Peyer's patch (tissue), 4 donors: ENCODE results near the gene SPATA2L. TPM values are rescaled to one million over a fixed set of nuclear protein-coding genes. Genes with fewer than 3 reads are reported as not detected.

Source experiments
- DNase-seq, 3 donors: peaks; one replicate each; pipeline ENCODE4 v3.0.0-alpha.2; 2017 to 2019
- H3K27ac ChIP-seq, 4 donors: fragments of 200-600 bp; sonication (generic); one replicate each; pipeline ENCODE4 v1.5.1; 2016 to 2019
- H3K27me3 ChIP-seq, 2 donors: fragments of 200-600 bp; sonication (generic); one replicate each; pipeline ENCODE4 v1.5.1; 2019
- H3K36me3 ChIP-seq, 3 donors: fragments of 200-600 bp; sonication (generic); one replicate each; pipeline ENCODE4 v1.5.1; 2016 to 2019
- H3K4me1 ChIP-seq, 4 donors: fragments of 200-600 bp; sonication (generic); one replicate each; pipeline ENCODE4 v1.5.1; 2016 to 2019
- H3K4me3 ChIP-seq, 4 donors: fragments of 200-600 bp; sonication (generic); 1 replicate in 3 of 4; 2 replicates in 1 of 4; pipeline ENCODE4 v1.5.1; 2016 to 2019; ENCODE audit warnings: mild to moderate bottlenecking in 1 of 4
- H3K9me3 ChIP-seq, 4 donors: fragments of 200-600 bp; sonication (generic); one replicate each; pipeline ENCODE4 v1.5.1; 2016 to 2019; ENCODE audit warnings: mild to moderate bottlenecking in 1 of 4
- POLR2A ChIP-seq, 2 donors: fragments of 450-650 bp; IDR thresholded peaks; one replicate each; pipeline ENCODE4 v1.5.1; 2017; ENCODE audit warnings: antibody characterized with exemption in 2 of 2, mild to moderate bottlenecking in 2 of 2, moderate library complexity in 2 of 2
- total RNA-seq, 4 donors: library from RNA; depleted of rRNA; stranded (reverse); fragments of >200 nt; gene quantifications; one replicate each; pipeline ENCODE4 v1.1.0, GENCODE V29; 2016
- TF ChIP-seq, protein P1 (sequence below), 6 experiments: fragments of 450-650 bp in 4 of 6; fragments of 200-600 bp in 2 of 6; sonication (generic) in 1 of 6; IDR thresholded peaks; one replicate each; pipeline ENCODE4 v1.5.1; 2017 to 2019; ENCODE audit warnings: antibody characterized with exemption in 6 of 6, mild to moderate bottlenecking in 3 of 6, moderate library complexity in 1 of 6

Gene SPATA2L
- total RNA-seq, 4 donors from 2014 or later = 19.0 to 44.7 (median 36.7) TPM

DNA sequence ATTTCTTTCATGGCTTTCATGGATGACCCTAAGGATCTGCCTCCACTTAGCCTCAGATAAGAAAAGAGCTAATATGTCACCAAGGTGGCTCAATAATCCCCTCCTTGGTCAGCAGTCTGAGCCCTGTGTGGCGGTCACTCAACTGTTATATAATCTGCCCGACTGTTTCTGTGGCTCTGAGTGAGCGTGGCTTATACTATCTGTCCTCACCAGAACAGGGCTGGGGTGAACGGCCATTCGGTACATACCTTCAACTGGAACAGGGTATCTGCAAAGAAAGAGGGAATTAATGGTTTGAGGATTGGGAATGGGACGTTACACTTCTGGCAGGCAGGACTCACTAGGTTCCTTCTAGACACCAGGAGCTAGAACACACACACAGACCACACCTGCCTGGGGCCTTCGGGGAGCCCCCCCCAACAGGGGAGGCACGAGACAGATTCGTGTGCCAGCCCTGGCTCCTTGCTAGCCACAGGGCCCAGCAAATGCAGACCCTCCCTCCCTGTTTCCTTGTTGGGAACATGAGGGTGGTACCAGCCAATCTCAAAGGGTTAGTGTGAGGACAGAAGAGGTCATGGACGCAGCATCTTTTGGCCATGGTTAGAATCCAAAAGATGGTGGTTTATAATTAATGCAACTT lies 47.7 kb downstream of the SPATA2L start:
- peaks cover 4 to 25% (median 10%) of the 10 kb centered on the region in 4 donors for H3K4me1 ChIP-seq
- DNase-seq = no peak
- H3K9me3 ChIP-seq = no peaks in the 10 kb centered on the region
- TF ChIP-seq POLR2A (IDR thresholded peaks at IDR 0.05) = no peak
- TF ChIP-seq, protein P1, sequence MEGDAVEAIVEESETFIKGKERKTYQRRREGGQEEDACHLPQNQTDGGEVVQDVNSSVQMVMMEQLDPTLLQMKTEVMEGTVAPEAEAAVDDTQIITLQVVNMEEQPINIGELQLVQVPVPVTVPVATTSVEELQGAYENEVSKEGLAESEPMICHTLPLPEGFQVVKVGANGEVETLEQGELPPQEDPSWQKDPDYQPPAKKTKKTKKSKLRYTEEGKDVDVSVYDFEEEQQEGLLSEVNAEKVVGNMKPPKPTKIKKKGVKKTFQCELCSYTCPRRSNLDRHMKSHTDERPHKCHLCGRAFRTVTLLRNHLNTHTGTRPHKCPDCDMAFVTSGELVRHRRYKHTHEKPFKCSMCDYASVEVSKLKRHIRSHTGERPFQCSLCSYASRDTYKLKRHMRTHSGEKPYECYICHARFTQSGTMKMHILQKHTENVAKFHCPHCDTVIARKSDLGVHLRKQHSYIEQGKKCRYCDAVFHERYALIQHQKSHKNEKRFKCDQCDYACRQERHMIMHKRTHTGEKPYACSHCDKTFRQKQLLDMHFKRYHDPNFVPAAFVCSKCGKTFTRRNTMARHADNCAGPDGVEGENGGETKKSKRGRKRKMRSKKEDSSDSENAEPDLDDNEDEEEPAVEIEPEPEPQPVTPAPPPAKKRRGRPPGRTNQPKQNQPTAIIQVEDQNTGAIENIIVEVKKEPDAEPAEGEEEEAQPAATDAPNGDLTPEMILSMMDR (IDR thresholded peaks at IDR 0.05) = no peak
- H3K27ac ChIP-seq = no peak overlapping the region
- no peaks in the 10 kb centered on the region for H3K27me3 ChIP-seq
- no peak overlapping the region for H3K4me3 ChIP-seq
- peaks cover 0 to 50% (median 0%) of the 10 kb centered on the region in 3 donors for H3K36me3 ChIP-seq

DNA sequence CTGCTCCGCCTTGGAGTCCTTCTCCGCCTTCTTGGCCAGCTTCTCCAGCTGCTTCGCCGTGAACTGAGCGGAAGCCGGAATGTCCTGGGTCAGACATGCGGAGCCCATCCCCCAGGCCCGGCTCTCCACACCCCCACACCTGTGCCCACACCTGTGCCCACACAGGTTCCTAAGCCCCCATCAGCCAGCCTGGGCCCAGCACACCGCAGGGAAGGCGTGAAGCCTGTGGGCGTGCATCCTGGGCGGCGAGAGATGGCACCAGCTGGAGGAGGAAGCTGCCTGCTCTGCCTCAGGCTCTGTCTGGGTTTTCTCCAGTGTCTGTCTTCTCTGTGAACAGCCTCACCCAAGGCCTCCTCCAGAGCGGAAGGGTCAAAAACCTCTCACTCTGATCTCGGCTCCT lies 49.9 kb downstream of the SPATA2L start:
- no peak overlapping the region for H3K4me3 ChIP-seq
- no peaks in the 10 kb centered on the region for H3K27me3 ChIP-seq
- H3K27ac ChIP-seq = no peak overlapping the region
- H3K36me3 ChIP-seq = peaks cover 0 to 60% (median 0%) of the 10 kb centered on the region in 3 donors
- H3K4me1 ChIP-seq = peaks cover 2 to 15% (median 5%) of the 10 kb centered on the region in 4 donors
- no peaks in the 10 kb centered on the region for H3K9me3 ChIP-seq
- no peak for TF ChIP-seq POLR2A (IDR thresholded peaks at IDR 0.05)
- TF ChIP-seq, protein P1 (IDR thresholded peaks at IDR 0.05) = no peak
- DNase-seq = no peak

DNA sequence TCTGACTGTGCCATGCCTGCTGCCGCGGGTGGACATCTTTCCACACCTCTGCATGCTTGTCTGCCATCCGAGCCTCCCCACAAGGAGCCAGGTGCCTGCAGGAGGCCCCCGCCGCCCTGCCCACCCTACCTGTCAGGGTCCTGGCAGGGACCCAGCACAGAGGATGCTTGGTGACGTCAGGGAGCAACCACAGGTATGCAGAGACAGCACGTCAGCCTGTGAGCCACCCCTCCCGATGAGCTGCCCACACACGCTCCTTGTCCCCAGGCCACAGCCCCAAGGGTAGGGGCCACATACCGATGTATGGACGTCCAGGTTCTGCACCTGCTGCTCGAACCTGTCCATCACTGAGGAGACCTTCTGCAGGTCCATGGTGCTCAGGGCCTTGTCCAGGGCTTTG lies 54.6 kb downstream of the SPATA2L start:
- Histone ChIP-seq H3K9me3 (no peaks in the 10 kb centered on the region), H3K4me1 (no peaks in the 10 kb centered on the region), H3K27ac (no peak overlapping the region), H3K4me3 (no peak overlapping the region), H3K27me3 (no peaks in the 10 kb centered on the region), H3K36me3 (peaks cover 0 to 65% (median 0%) of the 10 kb centered on the region in 3 donors)
- DNase-seq = no peak
- TF ChIP-seq POLR2A (IDR thresholded peaks at IDR 0.05) = no peak
- TF ChIP-seq, protein P1 (IDR thresholded peaks at IDR 0.05) = no peak

Other genes with a start within 250 kb of the SPATA2L start
- gene ANKRD11, start 211.1 kb downstream of the SPATA2L start, total RNA-seq = 100 to 1,000 TPM; 177 to 227 (median 211) TPM
- 100 to 1,000 TPM; 242 to 461 (median 378) TPM for gene SPG7, start 193.3 kb downstream of the SPATA2L start, total RNA-seq
- gene RPL13, start 141.0 kb downstream of the SPATA2L start, total RNA-seq = 1,000 to 10,000 TPM; 1,597 to 3,276 (median 2,603) TPM
- 10 to 100 TPM in 3 of 4 donors, 1 to 10 TPM in 1; 7.4 to 48.7 (median 13.5) TPM for gene CPNE7, start 125.9 kb downstream of the SPATA2L start, total RNA-seq
- gene DPEP1, start 88.1 kb downstream of the SPATA2L start, total RNA-seq = 1,000 to 10,000 TPM in 3 of 4 donors, 100 to 1,000 TPM in 1; 272 to 3,324 (median 2,161) TPM
- 100 to 1,000 TPM in 3 of 4 donors, 10 to 100 TPM in 1; 88.3 to 246 (median 196) TPM for gene CHMP1A, start 44.0 kb downstream of the SPATA2L start, total RNA-seq
- 10 to 100 TPM; 13.9 to 76.7 (median 25.6) TPM for gene SPATA33, start 43.9 kb downstream of the SPATA2L start, total RNA-seq
- gene CDK10, start 15.0 kb downstream of the SPATA2L start, total RNA-seq = 100 to 1,000 TPM in 3 of 4 donors, 10 to 100 TPM in 1; 97.9 to 198 (median 158) TPM
- gene VPS9D1, start 19.2 kb upstream of the SPATA2L start, total RNA-seq = 10 to 100 TPM; 14.9 to 45.9 (median 27.9) TPM
- 100 to 1,000 TPM in 3 of 4 donors, 10 to 100 TPM in 1; 59.0 to 270 (median 125) TPM for gene ZNF276, start 19.8 kb upstream of the SPATA2L start, total RNA-seq
- 100 to 1,000 TPM in 1 of 4 donors, 10 to 100 TPM in 3; 19.4 to 187 (median 27.9) TPM for gene FANCA, start 114.9 kb upstream of the SPATA2L start, total RNA-seq
- gene SPIRE2, start 126.8 kb upstream of the SPATA2L start, total RNA-seq = 100 to 1,000 TPM in 3 of 4 donors, 10 to 100 TPM in 1; 45.5 to 147 (median 111) TPM
- gene TCF25, start 171.9 kb upstream of the SPATA2L start, total RNA-seq = 100 to 1,000 TPM; 247 to 946 (median 371) TPM
- 10 to 100 TPM in 2 of 4 donors, 1 to 10 TPM in 2; 8.3 to 29.2 (median 11.2) TPM for gene MC1R, start 217.2 kb upstream of the SPATA2L start, total RNA-seq
- gene TUBB3, start 221.6 kb upstream of the SPATA2L start, total RNA-seq = 10 to 100 TPM in 1 of 4 donors, 1 to 10 TPM in 3; 2.1 to 12.4 (median 4.6) TPM
- 100 to 1,000 TPM in 1 of 4 donors, 10 to 100 TPM in 3; 28.4 to 237 (median 60.9) TPM for gene DEF8, start 247.1 kb upstream of the SPATA2L start, total RNA-seq